Measurements from ENCODE around the gene STK32C. TPM values are rescaled to one million over a fixed set of nuclear protein-coding genes. Genes with fewer than 3 reads are reported as not detected.

STK32C gene
- total and polyA plus RNA-seq, 3 donors from 2014 or later, result 33.9 to 49.0 (median 34.2) TPM

- intact Hi-C loops (cut with DNase I; ENCODE audit: low total_unique reads), result no loop called here
- H3K27ac ChIP-seq, result peak overlapping the region in 1 of 2 donors; percentile 64
These were observed 24.6 kb upstream of the STK32C start for GRCh38 chr10:132332433-132332754.

GRCh38 chr10:132331601-132332432 is 24.1 kb upstream of the STK32C start, which contains the start of gene LRRC27:
Gene LRRC27 (plus strand): TSS chr10:132332193. CDS start chr10:132333525, 1,332 bp downstream.
- Histone ChIP-seq H3K4me3 (peak within 1 kb of the TSS; percentile 84 to 87), H3K9me3 (no peaks in the 10 kb centered on the region), H3K27ac (peak within 1 kb of the TSS; percentile 74 to 88), H3K36me3 (ENCODE audit: low read depth, missing control alignments) (no peaks in the 10 kb centered on the region), H3K27me3 (no peaks in the 10 kb centered on the region), H3K4me1 (peaks cover 30% of the 10 kb centered on the region)
- WGBS, 2 donors, result 1% methylated on average over 22 to 62 of the region's 89 CpGs
- TF ChIP-seq CTCF (IDR thresholded peaks at IDR 0.05) (peak in 1 of 3 experiments; percentile 27), POLR2A (IDR thresholded peaks at IDR 0.05) (no peak)
- peak; percentile 96 for DNase-seq
- intact Hi-C loops (cut with DNase I; ENCODE audit: low total_unique reads), result no loop called here

More at GRCh38 chr10:132332433-132332754, 24.6 kb upstream of the STK32C start:
- Histone ChIP-seq H3K4me3 (peak overlapping the region; percentile 84 to 87), H3K27me3 (no peaks in the 10 kb centered on the region), H3K36me3 (ENCODE audit: low read depth, missing control alignments) (no peaks in the 10 kb centered on the region), H3K9me3 (no peaks in the 10 kb centered on the region), H3K4me1 (peaks cover 33% of the 10 kb centered on the region)
- no peak for TF ChIP-seq CTCF (IDR thresholded peaks at IDR 0.05)
- no peak for TF ChIP-seq POLR2A (IDR thresholded peaks at IDR 0.05)
- no peak for DNase-seq
- 3 to 4% methylated on average over 16 of the region's 16 CpGs for WGBS, 2 donors

GRCh38 chr10:132330486-132330833 is 22.7 kb upstream of the STK32C start:
- WGBS, 2 donors, result 54 to 72% methylated on average over 8 of the region's 8 CpGs
- Histone ChIP-seq H3K27me3 (no peaks in the 10 kb centered on the region), H3K36me3 (ENCODE audit: low read depth, missing control alignments) (no peaks in the 10 kb centered on the region), H3K4me3 (peak overlapping the region; percentile 84 to 87), H3K4me1 (peaks cover 23% of the 10 kb centered on the region), H3K27ac (peak overlapping the region in 1 of 2 donors; percentile 53), H3K9me3 (no peaks in the 10 kb centered on the region)
- DNase-seq, result no peak
- TF ChIP-seq POLR2A (IDR thresholded peaks at IDR 0.05) (no peak), CTCF (IDR thresholded peaks at IDR 0.05) (no peak)
- intact Hi-C loops (cut with DNase I; ENCODE audit: low total_unique reads), result no loop called here

GRCh38 chr10:132329565-132330485 is 22.1 kb upstream of the STK32C start:
- TF ChIP-seq CTCF (IDR thresholded peaks at IDR 0.05), result no peak
- no peak for TF ChIP-seq POLR2A (IDR thresholded peaks at IDR 0.05)
- H3K4me3 ChIP-seq, result peak overlapping the region in 1 of 2 donors; percentile 84
- intact Hi-C loops (cut with DNase I; ENCODE audit: low total_unique reads), result no loop called here
- DNase-seq, result no peak
- no peaks in the 10 kb centered on the region for H3K27me3 ChIP-seq
- H3K4me1 ChIP-seq, result peaks cover 23% of the 10 kb centered on the region
- no peaks in the 10 kb centered on the region for H3K9me3 ChIP-seq
- 54 to 60% methylated on average over 23 of the region's 23 CpGs for WGBS, 2 donors
- peak overlapping the region in 1 of 2 donors; percentile 53 for H3K27ac ChIP-seq
- H3K36me3 ChIP-seq (ENCODE audit: low read depth, missing control alignments), result no peaks in the 10 kb centered on the region

Data from testis (tissue), 3 donors.